ENCODE results near the gene POLE. TPM values are rescaled to one million over a fixed set of nuclear protein-coding genes. Genes with fewer than 3 reads are reported as not detected.

The POLE gene
- total RNA-seq, 1 donor from 2014 or later, result 174 TPM

- Mint-ChIP-seq H3K4me1 (peaks cover 39% of the 10 kb centered on the region), H3K9me3 (no peaks in the 10 kb centered on the region), H3K27me3 (ENCODE audit: low read depth) (peaks cover 49% of the 10 kb centered on the region), H3K4me3 (no peak overlapping the region), H3K36me3 (ENCODE audit: low read depth) (peaks cover 2% of the 10 kb centered on the region), H3K27ac (ENCODE audit: unreplicated experiment) (no peak overlapping the region)
- no peak for DNase-seq (ENCODE audit: low read depth, low spot score)
- no peak for TF ChIP-seq CTCF (conservative IDR thresholded peaks at IDR 0.05)
These were observed 75.5 kb downstream of the POLE start for GRCh38 chr12:132611620-132612019.

GRCh38 chr12:132610866-132611602 is 76.1 kb downstream of the POLE start:
- H3K4me3 Mint-ChIP-seq, result no peak overlapping the region
- H3K4me1 Mint-ChIP-seq, result peaks cover 43% of the 10 kb centered on the region
- no peak for DNase-seq (ENCODE audit: low read depth, low spot score)
- peaks cover 2% of the 10 kb centered on the region for H3K36me3 Mint-ChIP-seq (ENCODE audit: low read depth)
- H3K27ac Mint-ChIP-seq (ENCODE audit: unreplicated experiment), result no peak overlapping the region
- no peak for TF ChIP-seq CTCF (conservative IDR thresholded peaks at IDR 0.05)
- H3K9me3 Mint-ChIP-seq, result no peaks in the 10 kb centered on the region
- H3K27me3 Mint-ChIP-seq (ENCODE audit: low read depth), result peaks cover 44% of the 10 kb centered on the region

- Mint-ChIP-seq H3K27ac (ENCODE audit: unreplicated experiment) (no peak within 1 kb of the TSS), H3K36me3 (ENCODE audit: low read depth) (peaks cover 2% of the 10 kb centered on the region), H3K4me3 (peak within 1 kb of the TSS; percentile 53), H3K9me3 (no peaks in the 10 kb centered on the region), H3K27me3 (ENCODE audit: low read depth) (peaks cover 36% of the 10 kb centered on the region), H3K4me1 (peaks cover 43% of the 10 kb centered on the region)
- no peak for DNase-seq (ENCODE audit: low read depth, low spot score)
- no peak for TF ChIP-seq CTCF (conservative IDR thresholded peaks at IDR 0.05)
These were observed 76.9 kb downstream of the POLE start, which contains the start of gene LRCOL1 for GRCh38 chr12:132610051-132610759. TSS of gene LRCOL1 (minus strand) at chr12:132610582. CDS start at chr12:132606251, 4,331 bp downstream.

- H3K27me3 Mint-ChIP-seq (ENCODE audit: low read depth), result peaks cover 25% of the 10 kb centered on the region
- DNase-seq (ENCODE audit: low read depth, low spot score), result no peak
- no peaks in the 10 kb centered on the region for H3K36me3 Mint-ChIP-seq (ENCODE audit: low read depth)
- H3K27ac Mint-ChIP-seq (ENCODE audit: unreplicated experiment), result no peak overlapping the region
- peak overlapping the region; percentile 66 for H3K4me3 Mint-ChIP-seq
- H3K9me3 Mint-ChIP-seq, result no peaks in the 10 kb centered on the region
- TF ChIP-seq CTCF (conservative IDR thresholded peaks at IDR 0.05), result no peak
- peaks cover 38% of the 10 kb centered on the region for H3K4me1 Mint-ChIP-seq
These were observed 78.6 kb downstream of the POLE start for GRCh38 chr12:132608231-132609171.

- Mint-ChIP-seq H3K27ac (ENCODE audit: unreplicated experiment) (peak overlapping the region; percentile 43), H3K27me3 (ENCODE audit: low read depth) (peaks cover 30% of the 10 kb centered on the region), H3K9me3 (no peaks in the 10 kb centered on the region), H3K4me1 (peaks cover 48% of the 10 kb centered on the region), H3K36me3 (ENCODE audit: low read depth) (no peaks in the 10 kb centered on the region), H3K4me3 (peak overlapping the region; percentile 33)
- no peak for DNase-seq (ENCODE audit: low read depth, low spot score)
- TF ChIP-seq CTCF (conservative IDR thresholded peaks at IDR 0.05), result no peak
These were observed 80.2 kb downstream of the POLE start for GRCh38 chr12:132606927-132607326.

Data from neural crest cell (in vitro differentiated cells).